Epithelial cell of esophagus (primary cell): ENCODE results near the gene NKRF.

ENCODE experiments used
- DNase-seq: peaks from one replicate; pipeline ENCODE4 v3.0.0; 2010; ENCODE audit warnings: low read depth
- H3K4me3 ChIP-seq: 2 replicates; pipeline ENCODE4 v1.5.1; 2011; ENCODE audit warnings: mild to moderate bottlenecking, low read length, control low read depth
- CTCF ChIP-seq: IDR thresholded peaks from 2 replicates; pipeline ENCODE4 v1.5.1; 2011; ENCODE audit warnings: low read depth, mild to moderate bottlenecking, low read length, control low read depth, inconsistent platforms; ENCODE audit not compliant: insufficient read depth; ENCODE audit errors: missing control alignments

Gene NKRF

GRCh38 chrX:119589810-119590209, 16.4 kb downstream of the NKRF start:
- no peak for TF ChIP-seq CTCF

GRCh38 chrX:119583431-119584059, 22.7 kb downstream of the NKRF start:
- H3K4me3 ChIP-seq, result no peak overlapping the region
- no peak for DNase-seq
- no peak for TF ChIP-seq CTCF

More at GRCh38 chrX:119589810-119590209, 16.4 kb downstream of the NKRF start:
- no peak for DNase-seq
- H3K4me3 ChIP-seq, result no peak overlapping the region

GRCh38 chrX:119579414-119579813, 26.8 kb downstream of the NKRF start:
- no peak for DNase-seq
- H3K4me3 ChIP-seq, result no peak overlapping the region
- no peak for TF ChIP-seq CTCF

GRCh38 chrX:119574394-119575266, 31.6 kb downstream of the NKRF start, which contains the start of gene UBE2A:
Gene UBE2A, plus strand, starts transcription at chrX:119574563. Its CDS starts 149 bp downstream, at chrX:119574712.
- peak; percentile 89 for DNase-seq
- H3K4me3 ChIP-seq, result peak within 1 kb of the TSS; percentile 67
- TF ChIP-seq CTCF, result peak; percentile 21

- peak overlapping the region; percentile 67 for H3K4me3 ChIP-seq
- no peak for TF ChIP-seq CTCF
- peak; percentile 42 for DNase-seq
Measured at GRCh38 chrX:119573840-119574393, 32.3 kb downstream of the NKRF start.

GRCh38 chrX:119573222-119573621, 33.0 kb downstream of the NKRF start:
- H3K4me3 ChIP-seq, result peak overlapping the region; percentile 67
- DNase-seq, result no peak
- TF ChIP-seq CTCF, result no peak
